Thyroid gland (tissue), 4 donors: ENCODE results near the gene LYPD5. TPM values are rescaled to one million over a fixed set of nuclear protein-coding genes. Genes with fewer than 3 reads are reported as not detected.
A peak's percentile ranks its signal among the peaks of the same experiment; 100 is the strongest.

Experiments used
- DNase-seq, 2 donors: peaks; one replicate each; pipeline ENCODE4 v3.0.0-alpha.2; 2019
- H3K27ac ChIP-seq, 3 donors: fragments of 200-600 bp; sonication (generic); 1 replicate in 2 of 3; 2 replicates in 1 of 3; pipeline ENCODE4 v1.5.1; 2016 to 2019; ENCODE audit warnings: mild to moderate bottlenecking in 1 of 3, moderate library complexity in 1 of 3
- H3K27me3 ChIP-seq: fragments of 200-600 bp; sonication (generic); one replicate; pipeline ENCODE4 v1.5.1; 2019
- H3K36me3 ChIP-seq, 2 donors: fragments of 200-600 bp; sonication (generic); one replicate each; pipeline ENCODE4 v1.5.1; 2016 to 2019
- H3K4me1 ChIP-seq, 2 donors: fragments of 200-600 bp; sonication (generic); one replicate each; pipeline ENCODE4 v1.5.1; 2017 to 2019
- H3K4me3 ChIP-seq, 3 donors: fragments of 200-600 bp; sonication (generic); replicated peaks in 1 of 3; 1 replicate in 2 of 3; 2 replicates in 1 of 3; pipeline ENCODE4 v1.5.1; 2016; ENCODE audit warnings: mild to moderate bottlenecking in 1 of 3
- H3K9me3 ChIP-seq: fragments of 200-600 bp; sonication (generic); one replicate; pipeline ENCODE4 v1.5.1; 2017
- CTCF ChIP-seq, 6 experiments: fragments of 200-600 bp in 3 of 6; fragments of 450-650 bp in 3 of 6; sonication (generic) in 3 of 6; IDR thresholded peaks; one replicate each; pipeline ENCODE4 v1.5.1; 2016 to 2019; ENCODE audit warnings: antibody characterized with exemption in 6 of 6, mild to moderate bottlenecking in 2 of 6, inconsistent platforms in 1 of 6, moderate library complexity in 1 of 6
- POLR2A ChIP-seq, 2 donors: fragments of 450-650 bp; IDR thresholded peaks; one replicate each; pipeline ENCODE4 v1.6.1; 2017; ENCODE audit warnings: antibody characterized with exemption in 2 of 2, mild to moderate bottlenecking in 2 of 2, moderate library complexity in 1 of 2
- WGBS, 2 donors: methylation state at CpG; one replicate each; pipeline ENCODE4 v1.1.5; 2017; 5-methylcytosine and 5-hydroxymethylcytosine counted together
- intact Hi-C: fragments of 100-400 bp; cut with DNase I; formaldehyde crosslinking; loops from one replicate; pipeline ENCODE4 v1.15.1; 2023
- total RNA-seq, 4 donors: library from RNA; depleted of rRNA; stranded (reverse); fragments of >200 nt; gene quantifications; one replicate each; pipeline ENCODE4 v1.2.3, GENCODE V29; 2016

The LYPD5 gene
- total RNA-seq, 4 donors from 2014 or later, result 1.6 to 7.6 (median 2.5) TPM

- TF ChIP-seq CTCF (IDR thresholded peaks at IDR 0.05) (peak in 2 of 6 experiments; percentile 20 to 38), POLR2A (IDR thresholded peaks at IDR 0.05) (no peak)
- H3K27ac ChIP-seq, result no peak overlapping the region
- intact Hi-C loops, result no loop called here
- peaks cover 6% of the 10 kb centered on the region for H3K27me3 ChIP-seq
- no peak overlapping the region for H3K4me3 ChIP-seq
- H3K4me1 ChIP-seq, result peaks cover 6 to 11% of the 10 kb centered on the region in 2 donors
- 20 to 25% methylated on average over 23 to 34 of the region's 63 CpGs for WGBS, 2 donors
- H3K36me3 ChIP-seq, result no peaks in the 10 kb centered on the region
- DNase-seq, result peak; percentile 18 to 40
- H3K9me3 ChIP-seq, result no peaks in the 10 kb centered on the region
Observed at GRCh38 chr19:43774103-43774939, 27.9 kb downstream of the LYPD5 start.

GRCh38 chr19:43773725-43774102 lies 28.5 kb downstream of the LYPD5 start:
- Histone ChIP-seq H3K4me3 (no peak overlapping the region), H3K27me3 (peaks cover 6% of the 10 kb centered on the region), H3K4me1 (peaks cover 6 to 11% of the 10 kb centered on the region in 2 donors), H3K36me3 (no peaks in the 10 kb centered on the region), H3K27ac (no peak overlapping the region), H3K9me3 (no peaks in the 10 kb centered on the region)
- WGBS, 2 donors, result 46 to 54% methylated on average over 3 to 5 of the region's 5 CpGs
- intact Hi-C loops, result no loop called here
- no peak for DNase-seq
- TF ChIP-seq CTCF (IDR thresholded peaks at IDR 0.05) (no peak), POLR2A (IDR thresholded peaks at IDR 0.05) (no peak)

GRCh38 chr19:43769256-43769655 lies 33.0 kb downstream of the LYPD5 start:
- intact Hi-C loops, result no loop called here
- 83 to 90% methylated on average over 11 to 14 of the region's 14 CpGs for WGBS, 2 donors
- no peak for DNase-seq
- Histone ChIP-seq H3K27ac (no peak overlapping the region), H3K27me3 (peaks cover under 1% of the 10 kb centered on the region), H3K36me3 (no peaks in the 10 kb centered on the region), H3K4me1 (peaks cover under 1 to 16% of the 10 kb centered on the region in 2 donors), H3K9me3 (no peaks in the 10 kb centered on the region), H3K4me3 (no peak overlapping the region)
- no peak for TF ChIP-seq CTCF (IDR thresholded peaks at IDR 0.05)
- no peak for TF ChIP-seq POLR2A (IDR thresholded peaks at IDR 0.05)

- H3K27ac ChIP-seq, result no peak overlapping the region
- TF ChIP-seq POLR2A (IDR thresholded peaks at IDR 0.05) (no peak), CTCF (IDR thresholded peaks at IDR 0.05) (no peak)
Observed at GRCh38 chr19:43768273-43769050, 33.8 kb downstream of the LYPD5 start.

More at GRCh38 chr19:43768273-43769050, 33.8 kb downstream of the LYPD5 start:
- H3K9me3 ChIP-seq, result no peaks in the 10 kb centered on the region
- no peaks in the 10 kb centered on the region for H3K36me3 ChIP-seq
- 73 to 74% methylated on average over 15 of the region's 15 CpGs for WGBS, 2 donors
- H3K27me3 ChIP-seq, result no peaks in the 10 kb centered on the region
- intact Hi-C loops, result no loop called here
- H3K4me3 ChIP-seq, result no peak overlapping the region
- peak in 1 of 2 donors; percentile 23 for DNase-seq
- H3K4me1 ChIP-seq, result peaks cover 0 to 12% of the 10 kb centered on the region in 2 donors
